ENCODE results near the gene ZSWIM1. TPM values are rescaled to one million over a fixed set of nuclear protein-coding genes. Genes with fewer than 3 reads are reported as not detected.

ZSWIM1 gene
- total RNA-seq, 1 experiment from 2014 or later, result 13.0 TPM

DNA sequence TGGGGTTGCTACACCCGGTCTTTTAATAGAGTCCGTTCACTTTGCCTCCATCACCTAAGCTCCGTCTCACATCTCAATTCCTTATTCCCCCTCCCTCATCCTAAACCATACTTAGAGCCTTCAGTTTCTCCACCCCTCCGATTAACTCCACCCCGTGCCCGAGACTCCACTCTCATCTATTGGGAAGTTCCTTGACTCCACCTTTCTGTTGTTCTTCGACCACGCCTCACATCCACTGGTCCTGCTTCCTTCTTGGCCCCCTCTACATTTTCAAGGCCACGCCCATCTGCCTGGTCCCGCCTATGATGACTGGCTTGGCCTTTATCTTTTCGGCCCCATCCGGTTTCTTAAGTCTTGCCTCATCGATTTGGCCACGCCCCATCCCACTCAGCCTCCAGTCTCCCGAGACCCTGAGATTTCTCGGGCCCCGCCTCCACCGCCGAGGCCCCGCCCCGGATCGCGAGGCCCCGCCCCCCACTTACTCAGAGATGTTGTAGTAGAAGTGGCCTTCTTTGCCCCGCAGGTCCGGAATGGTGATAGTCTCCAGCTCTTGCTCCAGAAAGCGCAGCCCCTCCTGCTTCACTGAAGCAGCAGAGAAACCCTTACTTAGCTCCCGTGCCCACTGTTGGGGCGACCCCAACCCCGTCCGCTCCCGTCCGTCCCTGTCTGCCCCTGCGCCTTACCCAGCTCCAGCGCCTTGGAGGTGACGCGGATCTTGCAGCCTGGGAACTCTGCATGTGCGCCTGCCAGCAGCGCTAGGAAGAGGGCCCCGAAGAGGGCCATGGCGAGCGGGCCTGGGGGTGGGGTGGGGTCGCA lies 29.9 kb downstream of the ZSWIM1 start:
- BruUV-seq (replicated peaks), result no TSS peak
- peak overlapping the region; percentile 84 for H2AFZ ChIP-seq (ENCODE audit: low read depth, low read length, poor library complexity, severe bottlenecking)
- intact Hi-C loops (cut with micrococcal nuclease), result no loop called here
- ChIA-PET POLR2A (interaction anchor here (1.6 kb wide), 1 partner anchor 24 kb away, joined by 3 read pairs; no protein-coding TSS in a partner anchor), CTCF (no interaction called here), RAD21 (ENCODE audit: low non-redundant PET in 1 of 2, low total read pairs in 2 of 2, uncharacterized antibody in 2 of 2, unreplicated experiment in 2 of 2) (no interaction called here)
- no peak overlapping the region for H3K27ac ChIP-seq (ENCODE audit: low read depth, low read length)
- DNase-seq (ENCODE audit: low read depth, low spot score) (peak; percentile 96), ATAC-seq (peak; percentile 94)
- no peaks in the 10 kb centered on the region for H3K27me3 ChIP-seq (ENCODE audit: insufficient read depth, low read length)
- peaks cover 1 to 19% of the 10 kb centered on the region in 2 experiments for H3K4me1 ChIP-seq (ENCODE audit: control insufficient read depth in 1 of 2, insufficient read depth in 2 of 2, low read length in 2 of 2)
- H3K36me3 ChIP-seq (ENCODE audit: control insufficient read depth in 1 of 2, insufficient read depth in 2 of 2, low read length in 2 of 2), result no peaks in the 10 kb centered on the region
- no peaks in the 10 kb centered on the region for H4K20me1 ChIP-seq (ENCODE audit: insufficient read depth)
- H3K9me2 ChIP-seq (ENCODE audit: insufficient read depth), result no peaks in the 10 kb centered on the region
- no peaks in the 10 kb centered on the region for H3K79me2 ChIP-seq (ENCODE audit: insufficient read depth, low read length)
- no peak overlapping the region for H3K9ac ChIP-seq (ENCODE audit: low read length)
- H3K9me3 ChIP-seq (ENCODE audit: control insufficient read depth in 1 of 2, insufficient read depth in 1 of 2, low read depth in 1 of 2, low read length in 2 of 2), result no peaks in the 10 kb centered on the region
- H3K4me3 ChIP-seq (replicated peaks in 1 of 2; ENCODE audit: low read depth in 1 of 2, low read length in 2 of 2), result 0 out of 4 replicates have a peak overlapping the region, but pooled peaks of 1 of the 2 experiments have one; percentile 9
- peak overlapping the region; percentile 47 for H3K4me2 ChIP-seq (ENCODE audit: low read length)
- TF ChIP-seq CEBPB (IDR thresholded peaks at IDR 0.05; ENCODE audit: low read depth) (no peak; the same call in none of the 2 replicates), TCF7L2 (IDR thresholded peaks at IDR 0.05; ENCODE audit: borderline replicate concordance, extremely low read depth, insufficient read depth, insufficient read length) (peak; percentile 83)

DNA sequence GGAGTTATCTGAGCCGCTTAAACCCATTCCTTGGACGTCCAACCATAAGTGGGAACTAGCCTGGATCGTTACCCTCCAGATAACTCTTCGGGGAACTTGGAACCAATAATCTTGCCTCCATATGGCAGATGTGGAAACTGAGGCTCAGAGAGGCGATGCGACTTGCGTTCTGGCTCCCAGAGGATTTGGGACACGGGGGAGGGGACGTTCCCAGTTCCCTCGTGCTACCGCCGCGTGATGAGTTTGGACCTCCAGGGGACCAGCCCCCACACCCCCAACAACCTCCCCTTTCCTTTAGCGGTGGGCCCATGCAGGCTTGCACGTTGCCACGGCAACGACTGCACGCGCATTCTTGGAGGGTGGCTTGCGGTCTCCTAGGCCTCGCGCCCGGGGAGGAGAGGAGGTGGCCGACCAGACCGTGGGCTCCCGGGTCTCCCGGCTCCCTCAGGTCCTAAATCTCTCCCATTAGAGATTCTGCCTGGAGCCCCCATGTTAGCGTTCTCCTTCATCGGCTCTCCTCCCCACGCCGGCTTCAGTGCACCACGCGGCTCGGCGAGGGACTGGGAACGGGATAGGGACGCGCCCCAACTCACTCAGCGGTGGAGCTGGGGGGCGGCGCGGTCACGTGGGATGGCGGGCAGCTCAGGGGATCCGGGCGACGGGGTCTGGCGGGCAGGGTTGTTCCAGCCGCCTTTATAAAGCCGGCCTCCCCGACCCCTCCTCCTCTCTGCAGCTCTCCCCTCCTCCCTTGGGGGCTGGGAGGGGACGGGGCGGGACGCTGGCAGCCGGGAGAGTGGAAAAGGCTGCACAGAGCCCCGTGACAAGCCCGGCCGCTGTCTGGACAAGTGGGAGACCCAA lies 30.7 kb downstream of the ZSWIM1 start, which contains the start of gene PLTP:
TSS of gene PLTP (minus strand) at position 670 of the 858 bp plus-strand sequence. CDS start 703 bp downstream, outside the sequence.
- no TSS peak for BruUV-seq (replicated peaks)
- H3K36me3 ChIP-seq (ENCODE audit: control insufficient read depth in 1 of 2, insufficient read depth in 2 of 2, low read length in 2 of 2), result no peaks in the 10 kb centered on the region
- POLR2A ChIA-PET, result no interaction called here
- DNase-seq (ENCODE audit: low read depth, low spot score) (no peak), ATAC-seq (no peak)
- CTCF ChIA-PET, result no interaction called here
- H3K4me1 ChIP-seq (ENCODE audit: control insufficient read depth in 1 of 2, insufficient read depth in 2 of 2, low read length in 2 of 2), result peaks cover 0 to 15% of the 10 kb centered on the region in 2 experiments; a peak in 3 of 4 replicates
- intact Hi-C loops (cut with micrococcal nuclease), result no loop called here
- no peak within 1 kb of the TSS for H3K27ac ChIP-seq (ENCODE audit: low read depth, low read length)
- H3K79me2 ChIP-seq (ENCODE audit: insufficient read depth, low read length), result no peaks in the 10 kb centered on the region
- H3K9ac ChIP-seq (ENCODE audit: low read length), result no peak within 1 kb of the TSS
- no peak within 1 kb of the TSS for H3K4me3 ChIP-seq (replicated peaks in 1 of 2; ENCODE audit: low read depth in 1 of 2, low read length in 2 of 2)
- H3K9me3 ChIP-seq (ENCODE audit: control insufficient read depth in 1 of 2, insufficient read depth in 1 of 2, low read depth in 1 of 2, low read length in 2 of 2), result no peaks in the 10 kb centered on the region
- H4K20me1 ChIP-seq (ENCODE audit: insufficient read depth), result no peaks in the 10 kb centered on the region
- H3K27me3 ChIP-seq (ENCODE audit: insufficient read depth, low read length), result no peaks in the 10 kb centered on the region
- no peak within 1 kb of the TSS for H2AFZ ChIP-seq (ENCODE audit: low read depth, low read length, poor library complexity, severe bottlenecking)
- peak within 1 kb of the TSS; percentile 47 for H3K4me2 ChIP-seq (ENCODE audit: low read length)
- RAD21 ChIA-PET (ENCODE audit: low non-redundant PET in 1 of 2, low total read pairs in 2 of 2, uncharacterized antibody in 2 of 2, unreplicated experiment in 2 of 2), result no interaction called here
- no peaks in the 10 kb centered on the region for H3K9me2 ChIP-seq (ENCODE audit: insufficient read depth)
- TF ChIP-seq ZNF274 (IDR thresholded peaks at IDR 0.05; ENCODE audit: low read depth, low read length) (no peak), RAD21 (IDR thresholded peaks at IDR 0.05; ENCODE audit: low read depth) (no peak), JUND (IDR thresholded peaks at IDR 0.05) (no peak), TCF7L2 (IDR thresholded peaks at IDR 0.05; ENCODE audit: borderline replicate concordance, extremely low read depth, insufficient read depth, insufficient read length) (no peak), YY1 (IDR thresholded peaks at IDR 0.05; ENCODE audit: extremely low read depth, insufficient replicate concordance, low read depth, low read length) (no peak), POLR2A (IDR thresholded peaks at IDR 0.05; ENCODE audit: borderline replicate concordance, extremely low read depth, insufficient read depth, insufficient read length) (no peak), SRF (IDR thresholded peaks at IDR 0.05; ENCODE audit: low read depth) (no peak), ZFX (IDR thresholded peaks at IDR 0.05) (no peak), FOSL1 (IDR thresholded peaks at IDR 0.05; ENCODE audit: low read depth) (no peak), EGR1 (IDR thresholded peaks at IDR 0.05; ENCODE audit: low read depth) (no peak), ELF1 (IDR thresholded peaks at IDR 0.05; ENCODE audit: borderline replicate concordance, low read depth) (no peak), SP1 (IDR thresholded peaks at IDR 0.05; ENCODE audit: low read depth) (no peak)
- TF ChIP-seq, protein P1, sequence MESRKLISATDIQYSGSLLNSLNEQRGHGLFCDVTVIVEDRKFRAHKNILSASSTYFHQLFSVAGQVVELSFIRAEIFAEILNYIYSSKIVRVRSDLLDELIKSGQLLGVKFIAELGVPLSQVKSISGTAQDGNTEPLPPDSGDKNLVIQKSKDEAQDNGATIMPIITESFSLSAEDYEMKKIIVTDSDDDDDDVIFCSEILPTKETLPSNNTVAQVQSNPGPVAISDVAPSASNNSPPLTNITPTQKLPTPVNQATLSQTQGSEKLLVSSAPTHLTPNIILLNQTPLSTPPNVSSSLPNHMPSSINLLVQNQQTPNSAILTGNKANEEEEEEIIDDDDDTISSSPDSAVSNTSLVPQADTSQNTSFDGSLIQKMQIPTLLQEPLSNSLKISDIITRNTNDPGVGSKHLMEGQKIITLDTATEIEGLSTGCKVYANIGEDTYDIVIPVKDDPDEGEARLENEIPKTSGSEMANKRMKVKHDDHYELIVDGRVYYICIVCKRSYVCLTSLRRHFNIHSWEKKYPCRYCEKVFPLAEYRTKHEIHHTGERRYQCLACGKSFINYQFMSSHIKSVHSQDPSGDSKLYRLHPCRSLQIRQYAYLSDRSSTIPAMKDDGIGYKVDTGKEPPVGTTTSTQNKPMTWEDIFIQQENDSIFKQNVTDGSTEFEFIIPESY (IDR thresholded peaks at IDR 0.05; ENCODE audit: extremely low read depth, insufficient replicate concordance, low read length), result no peak
- TF ChIP-seq, protein P2, sequence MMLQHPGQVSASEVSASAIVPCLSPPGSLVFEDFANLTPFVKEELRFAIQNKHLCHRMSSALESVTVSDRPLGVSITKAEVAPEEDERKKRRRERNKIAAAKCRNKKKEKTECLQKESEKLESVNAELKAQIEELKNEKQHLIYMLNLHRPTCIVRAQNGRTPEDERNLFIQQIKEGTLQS (IDR thresholded peaks at IDR 0.05), result no peak

All from HCT116 (cell line).